Loucy (cell line): ENCODE results near the gene AHDC1.

Experiments used
- EZH2phosphoT487 ChIP-seq: fragments of 200-600 bp; IDR thresholded peaks from 2 replicates; pipeline ENCODE4 v1.6.1; 2018; ENCODE audit warnings: antibody characterized with exemption, mild to moderate bottlenecking, moderate library complexity, borderline replicate concordance
- TF ChIP-seq, protein P1 (sequence below): fragments of 200-600 bp; sonication (generic); conservative IDR thresholded peaks from 2 replicates; pipeline ENCODE4 v1.5.1; 2014; ENCODE audit warnings: mild to moderate bottlenecking, antibody characterized with exemption, low read length

DNA sequence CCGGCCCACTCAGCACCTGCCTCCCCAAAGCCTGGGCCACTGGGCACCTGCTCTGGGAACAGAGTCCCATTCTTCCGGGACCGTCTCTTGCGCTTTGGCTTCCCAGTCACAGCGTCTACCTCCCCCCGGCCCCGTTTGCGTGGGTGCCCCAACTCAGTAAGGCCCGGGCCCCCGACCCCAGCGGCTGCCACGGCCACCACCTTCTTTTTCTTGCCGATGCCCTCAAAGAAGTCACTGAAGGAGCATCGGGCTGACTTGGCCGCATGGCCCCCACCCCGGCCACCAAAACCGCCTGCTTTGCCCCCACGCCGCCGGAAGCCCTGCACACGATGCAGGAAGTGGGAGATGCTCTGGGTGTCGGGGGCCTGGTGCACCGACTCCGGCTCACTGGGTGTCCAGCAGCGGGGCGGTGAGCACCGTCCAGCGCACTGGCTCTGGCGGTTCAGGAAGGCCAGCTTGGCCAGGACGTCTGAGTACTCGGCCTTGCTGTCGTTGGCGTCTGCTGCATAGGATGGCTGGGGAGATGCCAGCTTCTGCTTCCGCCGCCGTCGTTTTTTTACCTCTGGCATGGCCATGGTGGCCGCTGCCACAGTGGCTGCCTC is 54.0 kb downstream of the AHDC1 start:
- TF ChIP-seq, protein P1, sequence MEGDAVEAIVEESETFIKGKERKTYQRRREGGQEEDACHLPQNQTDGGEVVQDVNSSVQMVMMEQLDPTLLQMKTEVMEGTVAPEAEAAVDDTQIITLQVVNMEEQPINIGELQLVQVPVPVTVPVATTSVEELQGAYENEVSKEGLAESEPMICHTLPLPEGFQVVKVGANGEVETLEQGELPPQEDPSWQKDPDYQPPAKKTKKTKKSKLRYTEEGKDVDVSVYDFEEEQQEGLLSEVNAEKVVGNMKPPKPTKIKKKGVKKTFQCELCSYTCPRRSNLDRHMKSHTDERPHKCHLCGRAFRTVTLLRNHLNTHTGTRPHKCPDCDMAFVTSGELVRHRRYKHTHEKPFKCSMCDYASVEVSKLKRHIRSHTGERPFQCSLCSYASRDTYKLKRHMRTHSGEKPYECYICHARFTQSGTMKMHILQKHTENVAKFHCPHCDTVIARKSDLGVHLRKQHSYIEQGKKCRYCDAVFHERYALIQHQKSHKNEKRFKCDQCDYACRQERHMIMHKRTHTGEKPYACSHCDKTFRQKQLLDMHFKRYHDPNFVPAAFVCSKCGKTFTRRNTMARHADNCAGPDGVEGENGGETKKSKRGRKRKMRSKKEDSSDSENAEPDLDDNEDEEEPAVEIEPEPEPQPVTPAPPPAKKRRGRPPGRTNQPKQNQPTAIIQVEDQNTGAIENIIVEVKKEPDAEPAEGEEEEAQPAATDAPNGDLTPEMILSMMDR = no peak
- no peak for TF ChIP-seq EZH2phosphoT487
